Choroid plexus epithelial cell (primary cell): ENCODE measurements around the gene ERMN.
"Not testable (repeated sequence)": the region's sequence is repeated elsewhere in the genome, so short reads cannot be mapped to it uniquely, and the experiment has no call there.

Experiments used
- DNase-seq: peaks from one replicate; pipeline ENCODE4 v3.0.0-alpha.2; 2010; ENCODE audit warnings: low read depth
- H3K4me3 ChIP-seq: 2 replicates; pipeline ENCODE4 v1.5.1; 2011; ENCODE audit warnings: low read depth, mild to moderate bottlenecking, control low read depth, low read length, moderate library complexity
- CTCF ChIP-seq: conservative IDR thresholded peaks from 2 replicates; pipeline ENCODE4 v1.5.1; 2011; ENCODE audit warnings: low read depth, mild to moderate bottlenecking, control low read depth, inconsistent platforms, low read length, moderate library complexity

The ERMN gene

GRCh38 chr2:157281316-157281715 is 44.3 kb downstream of the ERMN start:
- DNase-seq, result no peak
- no peak overlapping the region for H3K4me3 ChIP-seq
- TF ChIP-seq CTCF, result no peak

DNA sequence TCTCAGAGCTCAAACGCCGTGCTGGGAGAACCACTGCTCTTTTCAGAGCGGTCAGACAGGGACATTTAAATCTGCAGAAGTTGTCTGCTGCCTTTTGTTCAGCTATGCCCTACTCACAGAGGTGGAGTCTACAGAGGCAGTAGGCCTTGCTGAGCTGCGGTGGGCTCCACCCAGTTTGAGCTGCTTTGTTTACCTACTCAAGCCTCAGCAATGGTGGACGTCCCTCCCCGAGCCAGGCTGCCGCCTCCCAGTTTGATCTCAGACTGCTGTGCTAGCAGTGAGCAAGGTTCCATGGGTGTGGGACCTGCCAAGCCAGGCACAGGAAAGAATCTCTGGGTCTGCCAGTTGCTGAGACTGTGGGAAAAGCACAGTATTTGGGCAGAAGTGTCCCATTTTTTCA is 46.3 kb downstream of the ERMN start:
- not testable (repeated sequence) for DNase-seq, H3K4me3 ChIP-seq

DNA sequence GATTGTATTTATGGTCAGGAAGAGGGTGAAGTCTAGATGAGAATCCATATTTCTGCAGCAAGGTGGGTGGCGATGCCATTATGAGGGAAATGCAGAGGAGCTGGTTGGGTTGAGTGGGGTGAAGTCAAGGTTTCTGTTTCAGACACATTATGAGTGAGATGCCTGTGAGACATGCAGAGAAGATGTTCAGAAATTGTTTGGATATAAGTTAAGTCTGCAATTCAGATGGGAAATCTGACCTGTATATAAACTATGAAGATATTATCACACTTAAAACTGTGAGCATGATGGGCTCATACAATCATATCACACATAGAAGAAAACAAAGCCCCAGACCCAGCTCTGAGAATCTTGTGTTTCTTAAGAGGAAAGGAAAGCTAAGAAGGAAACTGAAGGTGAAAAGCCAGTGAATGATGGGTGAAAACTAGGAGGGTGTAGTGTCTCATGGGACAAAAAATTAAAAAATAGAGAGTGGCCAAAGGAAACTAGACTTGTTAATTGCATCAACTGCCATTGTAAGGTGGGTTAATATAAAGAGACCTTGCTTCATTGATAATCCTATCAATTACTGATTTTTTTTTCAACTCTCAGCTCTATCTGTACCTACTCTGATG is 53.9 kb downstream of the ERMN start:
- TF ChIP-seq CTCF, result no peak
- no peak overlapping the region for H3K4me3 ChIP-seq
- no peak for DNase-seq

DNA sequence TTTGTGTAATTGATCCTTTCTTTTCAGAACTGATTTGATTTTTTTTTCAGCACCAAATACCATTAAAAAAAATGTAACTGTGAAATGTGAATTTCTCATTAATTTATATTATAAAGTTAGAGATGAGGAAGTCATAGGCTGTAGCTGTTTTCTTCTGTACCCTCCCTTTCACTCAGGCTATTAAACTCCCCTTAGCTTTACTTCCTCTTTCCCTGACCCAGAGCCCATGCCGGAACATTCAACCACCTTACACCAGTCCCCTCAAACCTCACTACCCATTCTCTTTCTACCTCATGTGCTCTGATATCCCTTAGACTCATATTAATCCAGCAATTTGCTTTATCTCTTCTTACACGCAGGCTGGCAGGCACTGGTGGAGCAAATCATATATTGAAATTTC is 55.7 kb downstream of the ERMN start:
- DNase-seq, result no peak
- TF ChIP-seq CTCF, result no peak
- H3K4me3 ChIP-seq, result no peak overlapping the region

- DNase-seq, result no peak
- no peak for TF ChIP-seq CTCF
Observed at GRCh38 chr2:157269060-157269459, 56.6 kb downstream of the ERMN start.

More at GRCh38 chr2:157269060-157269459, 56.6 kb downstream of the ERMN start:
- no peak overlapping the region for H3K4me3 ChIP-seq
